HG03097 (cell line): ENCODE measurements around the gene VPS35L.
"Not testable (repeated sequence)": the region's sequence is repeated elsewhere in the genome, so short reads cannot be mapped to it uniquely, and the experiment has no call there.

Experiments
- ATAC-seq: cut with Tn5 transposase; IDR thresholded peaks from one replicate; pipeline ENCODE4 v1.9.1; 2021; ENCODE audit not compliant: unreplicated experiment, low FRiP score

Gene VPS35L

GRCh38 chr16:19645557-19645981 is 90.1 kb downstream of the VPS35L start:
- ATAC-seq: no peak

GRCh38 chr16:19649980-19650379 is 94.5 kb downstream of the VPS35L start:
- ATAC-seq: no peak

GRCh38 chr16:19654147-19654546 is 98.6 kb downstream of the VPS35L start:
- no peak for ATAC-seq

GRCh38 chr16:19655242-19655777 is 99.8 kb downstream of the VPS35L start:
- no peak for ATAC-seq

- ATAC-seq: no peak
These were observed 102.3 kb downstream of the VPS35L start for GRCh38 chr16:19657831-19658230.

- no peak for ATAC-seq
These were observed 104.1 kb downstream of the VPS35L start for GRCh38 chr16:19659554-19659953.

GRCh38 chr16:19660432-19660831 is 104.9 kb downstream of the VPS35L start:
- ATAC-seq: no peak

GRCh38 chr16:19662351-19662750 is 106.8 kb downstream of the VPS35L start:
- ATAC-seq: no peak

GRCh38 chr16:19664166-19664565 is 108.7 kb downstream of the VPS35L start:
- ATAC-seq: no peak

- not testable (repeated sequence) for ATAC-seq
These were observed 109.8 kb downstream of the VPS35L start for GRCh38 chr16:19665313-19665712.

- no peak for ATAC-seq
These were observed 111.0 kb downstream of the VPS35L start for GRCh38 chr16:19666477-19666876.

GRCh38 chr16:19672378-19672777 is 116.9 kb downstream of the VPS35L start:
- no peak for ATAC-seq

GRCh38 chr16:19674485-19674884 is 119.0 kb downstream of the VPS35L start:
- ATAC-seq: no peak

- no peak for ATAC-seq
These were observed 121.9 kb downstream of the VPS35L start for GRCh38 chr16:19677402-19677801.

GRCh38 chr16:19678804-19679203 is 123.3 kb downstream of the VPS35L start:
- ATAC-seq: no peak

GRCh38 chr16:19679281-19679680 is 123.8 kb downstream of the VPS35L start:
- ATAC-seq: not testable (repeated sequence)

GRCh38 chr16:19680881-19681340 is 125.4 kb downstream of the VPS35L start:
- no peak for ATAC-seq

- no peak for ATAC-seq
These were observed 126.1 kb downstream of the VPS35L start for GRCh38 chr16:19681637-19682036.

GRCh38 chr16:19683453-19684236 is 128.1 kb downstream of the VPS35L start:
- ATAC-seq: no peak

GRCh38 chr16:19685176-19685575 is 129.7 kb downstream of the VPS35L start:
- ATAC-seq: no peak

GRCh38 chr16:19687279-19687678 is 131.8 kb downstream of the VPS35L start:
- ATAC-seq: no peak

- ATAC-seq: no peak
These were observed 133.0 kb downstream of the VPS35L start for GRCh38 chr16:19688396-19689024.
